GM12801 (cell line): ENCODE measurements around the gene SMAD3.

Experiments
- TF ChIP-seq, protein P1 (sequence below): IDR thresholded peaks from one replicate; pipeline ENCODE4 v1.5.1; 2011; ENCODE audit warnings: control low read depth; ENCODE audit not compliant: insufficient read length; ENCODE audit errors: extremely low read depth

SMAD3 gene

DNA sequence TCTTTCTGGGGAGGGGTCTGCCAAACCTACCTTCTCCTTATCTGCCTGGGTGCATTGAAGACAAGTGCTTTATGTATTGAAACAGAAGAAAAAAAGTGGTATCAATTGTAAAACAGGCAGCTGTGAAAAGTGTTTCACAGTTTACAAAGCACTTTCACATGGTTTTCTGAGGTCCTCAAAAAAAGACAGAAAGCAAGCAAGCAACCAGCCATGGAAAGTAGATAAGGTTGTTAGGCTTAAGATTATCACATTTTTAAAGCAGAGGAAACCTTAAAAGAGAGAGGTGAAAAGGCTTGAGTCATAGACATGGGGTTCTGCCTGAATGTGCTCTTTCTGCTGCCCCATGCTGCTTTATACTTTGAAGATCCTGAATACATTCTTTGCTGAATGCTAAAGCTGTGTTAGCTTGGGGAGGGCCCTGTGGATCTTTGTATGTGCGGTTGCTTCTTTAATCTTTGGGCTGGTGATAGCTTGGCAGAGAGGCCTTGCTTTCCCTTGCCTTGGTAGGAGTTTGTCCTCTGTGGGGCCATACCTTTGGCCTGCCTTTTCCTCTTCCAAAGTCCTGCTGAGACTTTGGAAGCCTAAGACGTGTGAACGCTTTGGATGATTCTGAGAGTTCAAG, 2.6 kb downstream of the SMAD3 start:
- TF ChIP-seq, protein P1, sequence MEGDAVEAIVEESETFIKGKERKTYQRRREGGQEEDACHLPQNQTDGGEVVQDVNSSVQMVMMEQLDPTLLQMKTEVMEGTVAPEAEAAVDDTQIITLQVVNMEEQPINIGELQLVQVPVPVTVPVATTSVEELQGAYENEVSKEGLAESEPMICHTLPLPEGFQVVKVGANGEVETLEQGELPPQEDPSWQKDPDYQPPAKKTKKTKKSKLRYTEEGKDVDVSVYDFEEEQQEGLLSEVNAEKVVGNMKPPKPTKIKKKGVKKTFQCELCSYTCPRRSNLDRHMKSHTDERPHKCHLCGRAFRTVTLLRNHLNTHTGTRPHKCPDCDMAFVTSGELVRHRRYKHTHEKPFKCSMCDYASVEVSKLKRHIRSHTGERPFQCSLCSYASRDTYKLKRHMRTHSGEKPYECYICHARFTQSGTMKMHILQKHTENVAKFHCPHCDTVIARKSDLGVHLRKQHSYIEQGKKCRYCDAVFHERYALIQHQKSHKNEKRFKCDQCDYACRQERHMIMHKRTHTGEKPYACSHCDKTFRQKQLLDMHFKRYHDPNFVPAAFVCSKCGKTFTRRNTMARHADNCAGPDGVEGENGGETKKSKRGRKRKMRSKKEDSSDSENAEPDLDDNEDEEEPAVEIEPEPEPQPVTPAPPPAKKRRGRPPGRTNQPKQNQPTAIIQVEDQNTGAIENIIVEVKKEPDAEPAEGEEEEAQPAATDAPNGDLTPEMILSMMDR: no peak

DNA sequence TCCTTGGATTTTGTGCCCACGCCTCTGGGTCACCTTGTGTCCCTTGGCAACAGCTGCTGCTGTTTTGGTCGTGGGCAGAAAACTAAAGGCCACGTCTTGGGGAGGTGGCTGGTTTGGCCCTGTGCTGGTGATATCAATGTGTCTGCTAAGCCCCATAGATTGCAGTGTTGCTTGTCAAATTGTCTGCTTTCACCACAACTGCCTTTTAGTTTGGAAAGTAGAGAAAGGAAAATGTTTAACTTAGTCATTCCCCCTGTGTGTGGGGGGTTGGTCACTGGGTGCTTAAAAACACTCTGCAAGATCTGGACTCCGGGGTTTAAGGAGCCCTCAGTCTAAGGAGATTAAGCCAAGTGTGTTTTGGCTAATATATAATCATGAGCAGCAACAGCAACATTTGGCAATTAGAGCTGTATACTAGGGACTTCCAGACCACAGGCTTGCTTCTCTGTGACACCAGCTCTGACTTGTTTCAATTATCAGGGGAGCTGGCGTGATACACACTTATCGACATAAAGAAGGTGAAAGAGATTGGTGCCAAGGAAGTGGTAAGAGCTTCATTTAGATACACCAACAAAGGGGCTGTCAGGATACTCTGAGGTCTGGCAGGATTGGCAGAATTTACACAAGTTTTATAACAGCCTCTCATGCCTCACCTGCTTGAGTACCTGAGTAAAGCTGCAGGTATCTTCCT, 3.5 kb downstream of the SMAD3 start:
- TF ChIP-seq, protein P1: no peak

DNA sequence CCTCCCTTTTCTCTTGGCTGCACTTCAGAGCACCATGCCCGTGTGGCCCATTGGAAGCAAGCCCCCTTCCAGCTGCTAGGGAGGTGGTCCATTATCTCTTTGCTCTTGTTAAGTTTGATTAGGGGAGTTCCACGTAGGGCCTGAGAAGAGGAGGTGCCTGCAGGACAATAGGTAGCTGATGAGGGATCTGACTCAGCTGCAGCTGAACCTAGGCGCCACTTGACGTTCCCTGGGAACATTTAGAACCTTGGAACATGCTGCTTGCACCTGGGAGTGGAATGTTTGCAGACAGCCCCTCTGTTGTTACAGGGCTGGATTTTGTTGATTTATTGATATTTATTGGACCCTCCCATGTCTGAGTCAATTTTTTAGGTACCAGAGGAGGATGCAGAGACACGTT, 4.7 kb downstream of the SMAD3 start:
- TF ChIP-seq, protein P1: no peak

DNA sequence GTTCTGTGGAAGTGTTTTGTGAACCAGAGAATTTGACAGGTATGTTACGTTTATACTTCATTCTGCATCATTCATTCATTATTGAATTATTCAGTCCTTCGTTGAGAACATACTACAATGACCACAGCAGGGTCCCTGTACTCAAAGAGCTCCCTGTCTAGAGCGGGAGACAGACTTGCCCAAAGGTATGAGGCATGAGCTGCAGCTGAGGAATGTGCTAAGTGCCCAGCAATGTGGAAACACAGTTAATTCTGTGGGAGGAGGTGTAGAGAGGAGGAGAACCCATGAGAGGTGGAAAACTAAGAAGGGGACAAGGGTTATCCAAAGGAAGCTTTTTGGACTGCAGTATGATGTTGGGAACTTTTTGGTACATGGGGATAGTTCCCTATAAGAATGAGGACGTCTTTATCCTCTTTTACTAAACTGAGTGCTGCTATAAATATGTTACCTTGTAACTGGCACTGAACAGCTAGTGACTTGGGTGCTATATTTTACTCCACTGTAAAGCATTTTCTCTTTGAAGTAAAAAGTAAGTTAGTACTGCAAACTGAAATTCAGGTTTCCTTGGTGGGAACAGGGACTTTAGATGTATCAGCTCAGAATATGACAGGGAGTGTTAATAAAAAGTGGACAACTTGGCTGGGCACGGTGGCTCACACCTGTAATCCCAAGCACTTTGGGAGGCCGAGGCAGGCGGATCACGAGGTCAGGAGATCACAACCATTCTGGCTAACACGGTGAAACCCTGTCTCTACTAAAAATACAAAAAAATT, 5.7 kb downstream of the SMAD3 start:
- TF ChIP-seq, protein P1: no peak

DNA sequence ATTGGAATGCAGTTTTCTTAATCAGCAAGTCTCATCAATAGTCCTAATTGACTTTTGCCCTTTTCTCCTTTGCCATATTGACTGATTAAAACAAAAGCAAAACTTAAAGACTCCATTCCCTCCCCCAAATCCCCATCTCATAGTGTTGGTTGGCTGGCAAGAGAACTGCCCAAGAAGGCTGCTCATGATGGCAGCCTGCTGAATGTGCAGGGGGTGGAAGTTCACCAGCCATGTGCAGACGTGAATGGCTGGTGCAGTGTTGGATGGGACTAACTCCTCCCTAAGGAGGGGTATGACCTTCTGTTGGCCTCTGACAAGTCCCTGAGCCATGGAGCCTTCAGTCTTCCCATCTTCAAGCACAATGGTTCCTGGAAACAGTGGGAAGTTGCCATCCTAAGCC, 7.0 kb downstream of the SMAD3 start:
- TF ChIP-seq, protein P1: no peak

DNA sequence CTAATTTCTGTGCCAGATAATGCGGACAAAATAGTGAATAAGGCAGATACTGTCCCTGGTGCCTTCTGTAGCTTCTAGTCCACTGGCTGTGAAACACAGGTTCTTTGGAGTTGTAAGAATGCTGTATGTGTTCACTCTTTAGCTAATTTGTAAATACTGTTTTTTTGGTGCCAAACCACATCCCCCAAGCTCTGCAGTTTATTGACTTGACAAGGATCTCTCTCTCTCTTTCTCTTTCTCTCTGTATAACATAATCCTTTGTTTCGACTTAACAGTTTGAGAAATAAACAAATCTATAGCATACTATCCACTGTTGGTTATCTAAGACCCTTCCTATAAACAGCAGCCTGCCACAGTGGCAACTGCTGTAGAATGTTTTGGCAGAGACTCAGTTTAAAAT, 7.6 kb downstream of the SMAD3 start:
- TF ChIP-seq, protein P1: no peak

DNA sequence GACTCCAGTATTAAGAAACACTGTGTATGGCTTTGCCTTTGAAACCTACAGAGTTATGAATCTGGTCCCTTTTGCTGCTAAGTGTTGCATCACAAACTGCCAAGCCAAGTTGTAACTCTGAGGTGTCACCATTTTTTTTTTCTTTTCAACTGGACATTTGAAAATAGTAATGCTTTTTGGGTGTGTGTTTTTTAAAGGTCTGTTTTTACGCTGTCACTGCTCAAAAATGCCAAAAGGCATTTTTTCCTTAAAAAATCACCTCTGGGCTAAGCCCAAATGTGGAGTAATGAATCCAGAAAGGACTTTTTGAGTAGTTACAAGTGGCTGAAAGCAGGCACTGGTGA, 9.5 kb downstream of the SMAD3 start:
- TF ChIP-seq, protein P1: no peak
